Skeletal muscle cell (primary cell): ENCODE results near the gene POU6F2.
A peak's percentile ranks its signal among the peaks of the same experiment; 100 is the strongest.
"Not testable (repeated sequence)": the region's sequence is repeated elsewhere in the genome, so short reads cannot be mapped to it uniquely, and the experiment has no call there.

Source experiments
- DNase-seq: peaks from one replicate; pipeline ENCODE4 v3.0.0-alpha.2; 2010; ENCODE audit warnings: low read depth
- H3K4me3 ChIP-seq: 2 replicates; pipeline ENCODE4 v1.5.1; 2011; ENCODE audit warnings: low read depth, mild to moderate bottlenecking, control low read depth, low read length, moderate library complexity

POU6F2 gene

GRCh38 chr7:39313974-39314373, 336.3 kb downstream of the POU6F2 start:
- no peak for DNase-seq
- H3K4me3 ChIP-seq = no peak overlapping the region

- H3K4me3 ChIP-seq = no peak overlapping the region
- DNase-seq = no peak
Observed at GRCh38 chr7:39317107-39317506, 339.4 kb downstream of the POU6F2 start.

GRCh38 chr7:39317896-39318295, 340.2 kb downstream of the POU6F2 start:
- DNase-seq = no peak
- H3K4me3 ChIP-seq = no peak overlapping the region

DNA sequence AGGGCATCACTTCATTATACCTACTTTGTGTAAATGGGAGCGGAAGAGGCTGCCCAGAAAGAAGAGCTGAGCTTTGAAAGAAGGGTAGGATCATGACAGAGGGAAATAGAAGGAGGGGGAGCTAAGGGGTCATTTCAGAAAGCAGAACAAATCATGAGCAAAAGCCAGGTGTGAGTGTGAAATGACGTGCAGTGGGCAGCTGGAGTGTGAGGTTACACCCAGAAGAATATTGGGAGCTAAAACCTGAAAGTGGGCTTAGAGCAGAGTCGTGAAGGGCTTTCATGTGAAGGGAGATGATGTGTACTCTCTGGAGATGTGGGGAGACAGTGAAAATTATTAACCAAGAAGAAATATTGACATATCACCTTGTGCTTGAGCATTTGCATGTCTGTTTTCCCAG, 343.5 kb downstream of the POU6F2 start:
- H3K4me3 ChIP-seq = no peak overlapping the region
- DNase-seq = no peak

GRCh38 chr7:39321909-39322498, 344.3 kb downstream of the POU6F2 start:
- no peak for DNase-seq

DNA sequence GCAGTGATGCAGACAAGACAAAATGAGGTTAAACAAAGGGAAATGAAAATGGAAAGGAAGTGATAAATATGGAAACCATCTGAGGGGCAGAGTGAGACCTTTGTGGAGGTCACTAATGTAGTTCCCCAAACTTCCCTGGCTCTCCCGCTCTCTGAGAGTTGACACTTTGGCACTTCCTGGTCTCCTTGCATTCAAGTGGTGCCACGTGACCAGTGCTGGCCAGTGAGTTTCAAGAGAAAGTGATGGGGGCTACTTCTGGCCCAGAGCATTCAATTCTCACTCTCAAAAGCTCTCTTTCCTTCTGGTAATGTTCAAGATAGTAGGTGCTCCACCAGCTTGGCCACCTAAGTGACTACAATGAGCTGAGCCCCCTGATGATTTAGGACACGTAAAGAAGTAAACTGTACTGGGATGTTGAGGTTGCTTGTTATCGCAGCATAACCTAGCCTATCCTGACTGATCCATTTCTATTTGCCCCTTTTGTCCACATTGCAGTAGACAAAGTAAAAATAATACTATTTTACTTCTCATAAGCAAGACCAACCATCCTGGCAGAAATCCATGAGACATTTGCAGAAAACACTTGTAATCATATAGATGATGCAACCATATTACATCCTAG, 346.5 kb downstream of the POU6F2 start:
- H3K4me3 ChIP-seq = no peak overlapping the region
- DNase-seq = no peak

More at GRCh38 chr7:39321909-39322498, 344.3 kb downstream of the POU6F2 start:
- H3K4me3 ChIP-seq = no peak overlapping the region

GRCh38 chr7:39331607-39332006, 353.9 kb downstream of the POU6F2 start:
- not testable (repeated sequence) for H3K4me3 ChIP-seq, DNase-seq

DNA sequence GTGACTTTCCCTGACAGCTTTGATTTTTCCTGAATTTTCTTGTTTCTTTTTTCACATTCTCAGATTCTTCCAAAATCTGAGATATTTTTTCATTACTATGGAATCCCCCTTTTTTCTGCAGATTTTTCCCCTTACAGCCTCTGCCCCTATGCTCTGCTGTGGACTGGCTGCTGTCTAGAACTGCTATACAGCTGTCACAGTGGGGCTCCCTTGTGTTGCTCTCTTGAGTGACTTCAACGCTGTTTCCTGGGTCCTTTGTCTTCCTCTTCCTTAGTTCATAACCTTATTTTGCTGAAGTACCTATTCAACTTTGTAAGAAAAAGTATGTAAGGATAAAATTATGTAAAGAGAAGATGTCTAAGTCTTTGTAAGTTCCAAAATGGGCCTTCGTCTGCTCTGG, 354.4 kb downstream of the POU6F2 start:
- no peak for DNase-seq
- no peak overlapping the region for H3K4me3 ChIP-seq

DNA sequence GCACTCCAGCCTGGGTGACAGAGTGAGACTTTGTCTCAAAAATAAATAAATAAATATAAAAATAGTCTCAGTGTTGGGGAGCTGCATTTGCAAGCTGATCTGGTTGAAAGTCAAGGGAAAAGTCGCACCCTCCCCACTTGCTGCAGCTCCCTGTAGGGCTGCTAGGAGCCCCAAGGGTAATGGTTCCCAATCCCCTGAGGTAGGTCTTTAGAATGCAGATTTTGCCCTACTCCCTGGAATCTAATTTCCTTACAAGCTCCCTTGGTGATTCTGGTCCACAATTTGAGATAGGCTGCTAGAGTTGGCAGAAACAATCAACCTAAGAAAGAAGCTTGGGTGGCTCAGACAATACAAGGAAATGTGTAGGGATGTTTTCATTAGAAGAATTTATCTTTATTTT, 356.0 kb downstream of the POU6F2 start:
- no peak overlapping the region for H3K4me3 ChIP-seq
- no peak for DNase-seq

DNA sequence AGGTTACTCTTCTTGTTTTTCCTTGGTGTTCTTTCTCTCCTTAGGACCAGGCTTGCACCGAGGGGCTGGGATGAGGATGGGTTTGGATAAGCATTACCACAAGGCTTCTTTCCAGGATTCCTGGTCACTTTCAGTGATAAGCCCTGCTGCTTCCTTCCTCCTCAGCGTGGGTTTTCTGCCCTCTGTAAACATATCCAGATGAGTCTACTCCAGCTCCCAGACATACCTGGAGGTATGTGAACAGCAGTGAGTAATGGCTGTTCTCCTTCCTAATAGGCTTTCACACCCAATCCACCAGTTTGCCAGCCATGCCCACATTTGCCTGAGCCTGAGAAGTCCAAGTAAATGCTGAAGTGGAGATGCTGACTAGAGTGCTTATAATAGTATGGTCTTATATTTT, 358.7 kb downstream of the POU6F2 start:
- no peak overlapping the region for H3K4me3 ChIP-seq
- no peak for DNase-seq

GRCh38 chr7:39338716-39339115, 361.0 kb downstream of the POU6F2 start:
- no peak overlapping the region for H3K4me3 ChIP-seq
- DNase-seq = no peak

DNA sequence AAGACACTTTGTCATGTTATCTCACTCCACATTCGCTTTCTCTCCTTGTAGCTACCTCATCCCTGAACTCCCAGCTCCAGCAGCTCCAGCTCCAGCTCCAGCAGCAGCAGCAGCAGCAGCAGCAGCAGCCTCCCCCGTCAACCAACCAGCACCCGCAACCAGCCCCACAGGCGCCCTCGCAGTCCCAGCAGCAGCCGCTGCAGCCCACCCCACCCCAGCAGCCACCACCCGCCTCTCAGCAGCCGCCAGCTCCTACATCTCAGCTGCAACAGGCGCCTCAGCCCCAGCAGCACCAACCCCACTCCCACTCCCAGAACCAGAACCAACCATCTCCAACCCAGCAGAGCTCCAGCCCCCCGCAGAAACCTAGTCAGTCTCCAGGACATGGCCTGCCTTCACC, 361.9 kb downstream of the POU6F2 start:
- no peak for DNase-seq
- H3K4me3 ChIP-seq = no peak overlapping the region

DNA sequence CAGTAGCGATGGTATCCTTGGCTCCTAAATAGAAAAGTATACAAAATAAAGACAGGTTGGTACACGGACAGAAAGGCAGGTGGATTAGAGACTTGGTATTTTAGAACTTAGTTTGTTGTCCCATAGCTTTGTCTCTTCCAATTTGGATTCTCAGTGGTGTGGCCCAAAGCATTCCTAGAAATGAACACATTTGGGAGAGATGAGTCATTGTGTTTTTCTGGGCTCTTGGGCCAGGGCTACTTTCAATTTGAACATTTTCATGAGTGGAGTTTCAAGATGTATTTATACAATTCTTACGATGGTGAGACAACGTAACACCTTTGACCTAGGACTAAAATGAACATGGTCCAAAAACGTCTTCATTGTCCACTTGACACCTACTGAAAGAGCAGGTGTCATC, 363.4 kb downstream of the POU6F2 start:
- DNase-seq = no peak
- no peak overlapping the region for H3K4me3 ChIP-seq

- no peak for DNase-seq
- H3K4me3 ChIP-seq = no peak overlapping the region
Observed at GRCh38 chr7:39342763-39343162, 365.1 kb downstream of the POU6F2 start.

- H3K4me3 ChIP-seq = no peak overlapping the region
- no peak for DNase-seq
Observed at GRCh38 chr7:39349452-39350123, 371.9 kb downstream of the POU6F2 start.

- peak; percentile 10 for DNase-seq
- no peak overlapping the region for H3K4me3 ChIP-seq
Observed at GRCh38 chr7:39353615-39354376, 376.1 kb downstream of the POU6F2 start.

GRCh38 chr7:39355664-39356063, 378.0 kb downstream of the POU6F2 start:
- no peak for DNase-seq
- no peak overlapping the region for H3K4me3 ChIP-seq

DNA sequence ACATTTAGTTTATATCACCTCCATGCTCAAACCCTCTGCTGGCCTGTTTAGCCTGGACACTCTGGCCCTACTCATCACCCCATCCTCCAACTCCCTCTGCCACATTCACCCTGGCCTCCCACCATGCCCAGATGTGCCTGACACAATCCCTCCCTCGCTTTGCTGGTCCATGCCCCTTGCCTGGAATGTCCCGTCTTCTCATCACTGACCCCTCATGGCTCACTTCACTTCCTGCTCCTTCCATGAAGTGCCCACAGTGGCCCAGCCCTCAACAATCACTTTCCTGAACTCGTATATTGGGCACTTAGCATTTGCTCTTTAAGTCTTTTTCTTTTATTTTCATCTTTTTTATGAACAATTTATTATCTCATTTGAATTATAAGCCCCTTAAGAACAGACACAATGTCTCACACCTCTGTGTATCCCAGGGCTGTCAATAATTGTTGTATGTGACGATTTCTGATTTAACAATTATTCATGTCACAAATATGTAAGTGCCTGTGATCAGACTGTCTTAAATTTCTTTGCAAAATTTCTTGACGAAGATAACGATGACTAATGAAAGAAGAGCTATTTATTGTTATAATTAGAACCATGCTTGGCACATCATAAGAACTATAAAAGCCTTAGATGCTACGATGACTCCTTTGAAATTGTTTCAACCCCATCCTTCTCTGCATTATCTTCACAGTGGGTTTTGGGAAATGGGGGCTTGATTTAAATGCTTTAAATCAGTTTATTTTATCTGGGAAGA, 378.6 kb downstream of the POU6F2 start:
- no peak overlapping the region for H3K4me3 ChIP-seq
- no peak for DNase-seq

- DNase-seq = no peak
- H3K4me3 ChIP-seq = no peak overlapping the region
Observed at GRCh38 chr7:39357648-39358047, 379.9 kb downstream of the POU6F2 start.

DNA sequence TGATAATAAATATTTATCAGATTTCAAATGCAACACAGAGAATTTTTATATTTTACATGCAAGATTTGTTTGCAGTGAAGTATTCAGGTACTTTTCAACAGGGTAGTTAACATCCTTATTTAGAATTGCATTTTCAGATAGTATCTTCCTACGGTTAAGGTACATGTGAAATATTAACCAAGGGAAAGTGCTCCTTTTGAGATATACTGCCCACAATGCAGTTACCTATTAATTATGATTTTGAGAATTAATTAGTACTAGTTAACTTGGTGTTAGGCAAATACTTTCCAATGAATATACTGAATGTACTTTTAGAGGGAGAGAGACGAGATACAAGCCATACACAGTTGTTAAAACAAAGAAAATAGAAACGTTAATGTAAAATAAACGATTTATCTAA, 382.3 kb downstream of the POU6F2 start:
- H3K4me3 ChIP-seq = no peak overlapping the region
- no peak for DNase-seq
